ENCODE measurements around the gene CHCHD10. TPM values are rescaled to one million over a fixed set of nuclear protein-coding genes. Genes with fewer than 3 reads are reported as not detected.
A peak's percentile ranks its signal among the peaks of the same experiment; 100 is the strongest.

The CHCHD10 gene
- total and polyA plus RNA-seq, 2 donors from 2014 or later = 190 to 1,445 TPM

- intact Hi-C loops (cut with DNase I) = no loop called here
- no peaks in the 10 kb centered on the region for H3K27me3 ChIP-seq (ENCODE audit: control insufficient read depth, insufficient read depth, low read length)
- H3K9ac ChIP-seq (ENCODE audit: low read length in 3 of 3) = no peak overlapping the region
- no peak overlapping the region for H3K4me3 ChIP-seq (ENCODE audit: low read length in 3 of 3)
- peaks cover 0 to under 1% (median 0%) of the 10 kb centered on the region in 3 donors for H3K4me1 ChIP-seq (ENCODE audit: control insufficient read depth in 2 of 3, insufficient read depth in 2 of 3, low read depth in 1 of 3, low read length in 3 of 3)
- peaks cover 0 to 33% (median 24%) of the 10 kb centered on the region in 3 donors for H3K36me3 ChIP-seq (ENCODE audit: control insufficient read depth in 2 of 3, insufficient read depth in 3 of 3, low read length in 3 of 3)
- no peak overlapping the region for H3K27ac ChIP-seq (ENCODE audit: low read depth in 2 of 2, low read length in 2 of 2)
- no peaks in the 10 kb centered on the region for H3K9me3 ChIP-seq (ENCODE audit: control insufficient read depth in 2 of 3, insufficient read depth in 1 of 3, low read length in 3 of 3)
- no peak for TF ChIP-seq CTCF (IDR thresholded peaks at IDR 0.05; ENCODE audit: borderline replicate concordance, extremely low read depth, insufficient read depth)
- DNase-seq (peak in 1 of 5 donors; percentile 6), FAIRE-seq (no peak)
These were observed 28.7 kb upstream of the CHCHD10 start for GRCh38 chr22:23796461-23796860.

GRCh38 chr22:23793326-23793725, 25.6 kb upstream of the CHCHD10 start:
- no peaks in the 10 kb centered on the region for H3K9me3 ChIP-seq (ENCODE audit: control insufficient read depth in 2 of 3, insufficient read depth in 1 of 3, low read length in 3 of 3)
- H3K27ac ChIP-seq (ENCODE audit: low read depth in 2 of 2, low read length in 2 of 2) = no peak overlapping the region
- H3K4me3 ChIP-seq (ENCODE audit: low read length in 3 of 3) = no peak overlapping the region
- DNase-seq (peak in 1 of 5 donors; percentile 43), FAIRE-seq (no peak)
- no peak for TF ChIP-seq CTCF (IDR thresholded peaks at IDR 0.05; ENCODE audit: borderline replicate concordance, extremely low read depth, insufficient read depth)
- H3K36me3 ChIP-seq (ENCODE audit: control insufficient read depth in 2 of 3, insufficient read depth in 3 of 3, low read length in 3 of 3) = peaks cover 0 to 16% (median 11%) of the 10 kb centered on the region in 3 donors
- intact Hi-C loops (cut with DNase I) = no loop called here
- H3K27me3 ChIP-seq (ENCODE audit: control insufficient read depth, insufficient read depth, low read length) = no peaks in the 10 kb centered on the region
- H3K9ac ChIP-seq (ENCODE audit: low read length in 3 of 3) = no peak overlapping the region
- peaks cover 0 to 7% (median 5%) of the 10 kb centered on the region in 3 donors for H3K4me1 ChIP-seq (ENCODE audit: control insufficient read depth in 2 of 3, insufficient read depth in 2 of 3, low read depth in 1 of 3, low read length in 3 of 3)

DNA sequence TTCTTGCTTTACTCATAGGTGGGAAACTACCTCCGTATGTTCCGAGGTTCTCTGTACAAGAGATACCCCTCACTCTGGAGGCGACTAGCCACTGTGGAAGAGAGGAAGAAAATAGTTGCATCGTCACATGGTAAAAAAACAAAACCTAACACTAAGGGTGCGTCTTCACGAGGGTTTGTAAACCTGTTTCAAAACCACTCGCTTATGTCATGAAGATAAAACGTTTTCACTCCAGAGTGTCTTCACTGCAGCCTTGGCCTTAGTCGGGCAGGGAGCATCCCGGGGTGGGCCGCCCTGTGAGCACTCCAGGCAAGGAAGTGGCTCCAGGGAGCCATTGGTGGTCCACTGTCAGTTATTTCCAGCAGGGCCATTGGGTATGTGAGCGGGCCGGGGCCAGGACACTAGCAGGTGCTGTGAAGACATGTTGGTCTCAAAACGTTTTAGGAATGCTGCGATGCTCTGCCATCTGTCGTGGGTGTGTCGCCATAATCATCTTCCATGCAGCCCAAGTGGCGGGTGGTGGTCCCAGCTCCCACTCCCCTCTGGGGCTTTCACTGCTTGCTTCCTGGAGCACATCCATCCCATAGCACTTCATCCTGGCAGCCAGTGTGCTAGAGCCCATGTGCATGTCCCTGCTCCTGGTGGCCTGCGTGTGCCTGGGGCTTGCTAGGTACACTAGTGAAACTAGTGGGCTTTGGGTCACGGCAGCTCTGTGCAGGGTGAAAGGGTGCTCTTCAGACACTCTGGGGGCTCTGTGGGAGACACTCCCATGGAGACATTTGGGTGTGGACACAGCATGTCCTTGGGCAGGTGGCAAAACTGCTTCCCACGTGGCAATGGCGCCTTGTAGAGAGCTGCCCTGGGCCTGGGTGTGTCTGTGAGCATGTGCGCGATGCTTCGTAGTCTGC, 24.2 kb upstream of the CHCHD10 start:
- Histone ChIP-seq H3K9me3 (ENCODE audit: control insufficient read depth in 2 of 3, insufficient read depth in 1 of 3, low read length in 3 of 3) (no peaks in the 10 kb centered on the region), H3K9ac (ENCODE audit: low read length in 3 of 3) (no peak overlapping the region), H3K27me3 (ENCODE audit: control insufficient read depth, insufficient read depth, low read length) (no peaks in the 10 kb centered on the region), H3K27ac (ENCODE audit: low read depth in 2 of 2, low read length in 2 of 2) (no peak overlapping the region), H3K4me1 (ENCODE audit: control insufficient read depth in 2 of 3, insufficient read depth in 2 of 3, low read depth in 1 of 3, low read length in 3 of 3) (peaks cover 0 to 12% (median 5%) of the 10 kb centered on the region in 3 donors), H3K36me3 (ENCODE audit: control insufficient read depth in 2 of 3, insufficient read depth in 3 of 3, low read length in 3 of 3) (peaks cover 0 to 15% (median 11%) of the 10 kb centered on the region in 3 donors), H3K4me3 (ENCODE audit: low read length in 3 of 3) (no peak overlapping the region)
- TF ChIP-seq CTCF (IDR thresholded peaks at IDR 0.05; ENCODE audit: borderline replicate concordance, extremely low read depth, insufficient read depth) = no peak
- FAIRE-seq (no peak), DNase-seq (peak in 1 of 5 donors; percentile 58)
- intact Hi-C loops (cut with DNase I) = no loop called here
